HEK293T (cell line): Measurements from ENCODE around the gene GALNT18.

Experiments used
- BHLHE40 ChIP-seq: fragments of 450-650 bp; IDR thresholded peaks from 2 replicates; pipeline ENCODE4 v1.6.1; 2016; ENCODE audit warnings: mild to moderate bottlenecking, moderate library complexity, borderline replicate concordance
- ELF4 ChIP-seq: fragments of 450-650 bp; IDR thresholded peaks from 2 replicates; pipeline ENCODE4 v1.6.1; 2017; ENCODE audit warnings: antibody characterized with exemption
- FOXM1 ChIP-seq: fragments of 450-650 bp; IDR thresholded peaks from 2 replicates; pipeline ENCODE4 v1.6.1; 2017; ENCODE audit warnings: mild to moderate bottlenecking, borderline replicate concordance
- PKNOX1 ChIP-seq: fragments of 450-650 bp; IDR thresholded peaks from 2 replicates; pipeline ENCODE4 v1.6.1; 2016
- SP1 ChIP-seq: fragments of 450-650 bp; IDR thresholded peaks from 2 replicates; pipeline ENCODE4 v1.6.1; 2017

GRCh38 chr11:11501546-11502262, 120.1 kb downstream of the GALNT18 start:
- TF ChIP-seq ELF4 (no peak), BHLHE40 (no peak), FOXM1 (no peak), SP1 (no peak), PKNOX1 (no peak)
